Measurements from ENCODE around the gene TTC38.

- TF ChIP-seq CTCF (IDR thresholded peaks at IDR 0.05; ENCODE audit: poor library complexity, severe bottlenecking): no peak
- no peak for TF ChIP-seq EZH2 (IDR thresholded peaks at IDR 0.05; ENCODE audit: borderline replicate concordance, insufficient read depth, low read length, poor library complexity, severe bottlenecking)
- TF ChIP-seq POLR2AphosphoS5 (IDR thresholded peaks at IDR 0.05): no peak
- no peak for TF ChIP-seq REST (IDR thresholded peaks at IDR 0.05; ENCODE audit: borderline replicate concordance)
These were observed 22.3 kb upstream of the TTC38 start for GRCh38 chr22:46245511-46245910.

Measured in neural cell (in vitro differentiated cells).